Measurements from ENCODE around the gene MATK.

DNA sequence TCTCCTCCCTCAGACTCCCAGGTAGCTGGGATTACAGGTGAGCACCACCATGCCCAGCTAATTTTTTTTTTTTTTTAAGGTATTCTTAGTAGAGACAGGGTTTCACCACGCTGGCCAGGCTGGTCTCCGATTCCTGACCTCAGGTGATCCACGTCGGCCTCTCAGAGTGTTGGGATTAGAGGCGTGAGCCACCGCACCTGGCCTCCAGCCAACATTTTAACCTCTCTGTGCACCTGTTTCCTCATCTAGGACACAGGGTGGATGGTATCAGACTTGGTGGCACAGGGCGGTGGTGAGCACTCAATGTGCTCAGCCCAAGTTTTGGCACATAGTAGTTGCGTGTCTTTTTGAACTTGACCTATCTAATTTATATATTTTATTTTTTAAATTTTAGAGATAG lies 37.2 kb downstream of the MATK start:
- no peak for TF ChIP-seq EZH2 (IDR thresholded peaks at IDR 0.05; ENCODE audit: borderline replicate concordance, insufficient read depth, low read depth, low read length, poor library complexity, severe bottlenecking)
- TF ChIP-seq, protein P1, sequence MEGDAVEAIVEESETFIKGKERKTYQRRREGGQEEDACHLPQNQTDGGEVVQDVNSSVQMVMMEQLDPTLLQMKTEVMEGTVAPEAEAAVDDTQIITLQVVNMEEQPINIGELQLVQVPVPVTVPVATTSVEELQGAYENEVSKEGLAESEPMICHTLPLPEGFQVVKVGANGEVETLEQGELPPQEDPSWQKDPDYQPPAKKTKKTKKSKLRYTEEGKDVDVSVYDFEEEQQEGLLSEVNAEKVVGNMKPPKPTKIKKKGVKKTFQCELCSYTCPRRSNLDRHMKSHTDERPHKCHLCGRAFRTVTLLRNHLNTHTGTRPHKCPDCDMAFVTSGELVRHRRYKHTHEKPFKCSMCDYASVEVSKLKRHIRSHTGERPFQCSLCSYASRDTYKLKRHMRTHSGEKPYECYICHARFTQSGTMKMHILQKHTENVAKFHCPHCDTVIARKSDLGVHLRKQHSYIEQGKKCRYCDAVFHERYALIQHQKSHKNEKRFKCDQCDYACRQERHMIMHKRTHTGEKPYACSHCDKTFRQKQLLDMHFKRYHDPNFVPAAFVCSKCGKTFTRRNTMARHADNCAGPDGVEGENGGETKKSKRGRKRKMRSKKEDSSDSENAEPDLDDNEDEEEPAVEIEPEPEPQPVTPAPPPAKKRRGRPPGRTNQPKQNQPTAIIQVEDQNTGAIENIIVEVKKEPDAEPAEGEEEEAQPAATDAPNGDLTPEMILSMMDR (IDR thresholded peaks at IDR 0.05): no peak

Measured in B cell (primary cell).